HG03280 (cell line): Measurements from ENCODE around the gene HNRNPU.

ENCODE experiments used
- ATAC-seq: cut with Tn5 transposase; IDR thresholded peaks from one replicate; pipeline ENCODE4 v1.9.1; 2021; ENCODE audit warnings: mild to moderate bottlenecking, moderate library complexity; ENCODE audit not compliant: unreplicated experiment

HNRNPU gene

GRCh38 chr1:244804841-244805240 is 59.5 kb downstream of the HNRNPU start:
- no peak for ATAC-seq

- no peak for ATAC-seq
Observed at GRCh38 chr1:244802556-244803239, 61.6 kb downstream of the HNRNPU start.

GRCh38 chr1:244802041-244802440 is 62.3 kb downstream of the HNRNPU start:
- ATAC-seq = no peak

GRCh38 chr1:244801246-244801645 is 63.1 kb downstream of the HNRNPU start:
- ATAC-seq = peak; percentile 88

- no peak for ATAC-seq
Observed at GRCh38 chr1:244800821-244801220, 63.5 kb downstream of the HNRNPU start.
